ENCODE results near the gene LRTM1.

The LRTM1 gene

DNA sequence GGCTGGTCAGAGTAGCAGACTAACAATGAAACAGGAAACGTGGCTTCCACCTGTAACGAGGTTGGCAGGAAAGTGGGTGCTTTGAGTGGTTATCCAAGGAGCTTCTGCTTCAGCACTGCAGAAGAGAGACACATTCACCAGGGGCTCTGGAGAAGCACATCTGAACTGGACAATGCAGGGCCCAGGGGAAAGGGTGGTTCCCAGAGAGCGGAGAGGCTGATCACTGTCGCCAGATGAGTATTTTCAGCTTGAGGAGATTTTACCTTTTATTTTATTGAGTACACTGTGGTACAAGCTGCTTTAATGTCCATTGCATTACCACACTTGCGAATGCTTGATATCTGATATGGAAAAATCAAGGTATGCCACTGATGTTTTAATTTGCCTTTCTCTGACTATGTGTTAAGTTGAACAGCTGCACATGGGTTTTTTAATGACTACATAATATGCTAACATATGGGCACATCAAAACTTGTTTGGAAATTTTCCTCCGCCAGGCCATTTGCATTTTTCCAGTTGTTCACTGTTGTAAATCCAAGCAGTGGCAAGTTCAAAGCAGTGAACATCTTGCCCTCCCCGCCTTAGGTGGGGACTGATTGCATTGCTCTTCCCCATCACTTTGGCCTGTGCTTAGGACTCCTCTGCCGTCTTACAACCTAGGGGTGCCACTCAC lies 52.1 kb downstream of the LRTM1 start:
- Histone ChIP-seq H3K27me3 (ENCODE audit: insufficient read depth, poor library complexity, severe bottlenecking) (peaks cover 2% of the 10 kb centered on the region), H3K4me3 (replicated peaks; ENCODE audit: insufficient read depth, low read length) (no peak overlapping the region), H3K27ac (replicated peaks) (no peak overlapping the region)
- DNase-seq (ENCODE audit: low read depth in 1 of 2, low spot score in 1 of 2), result no peak
- no peak for TF ChIP-seq SPI1 (IDR thresholded peaks at IDR 0.05; ENCODE audit: borderline replicate concordance, low read depth)
- TF ChIP-seq GABPA (IDR thresholded peaks at IDR 0.05; ENCODE audit: low read depth), result no peak
- TF ChIP-seq POLR2AphosphoS5 (IDR thresholded peaks at IDR 0.05; ENCODE audit: low read depth), result no peak
- TF ChIP-seq, protein P1, sequence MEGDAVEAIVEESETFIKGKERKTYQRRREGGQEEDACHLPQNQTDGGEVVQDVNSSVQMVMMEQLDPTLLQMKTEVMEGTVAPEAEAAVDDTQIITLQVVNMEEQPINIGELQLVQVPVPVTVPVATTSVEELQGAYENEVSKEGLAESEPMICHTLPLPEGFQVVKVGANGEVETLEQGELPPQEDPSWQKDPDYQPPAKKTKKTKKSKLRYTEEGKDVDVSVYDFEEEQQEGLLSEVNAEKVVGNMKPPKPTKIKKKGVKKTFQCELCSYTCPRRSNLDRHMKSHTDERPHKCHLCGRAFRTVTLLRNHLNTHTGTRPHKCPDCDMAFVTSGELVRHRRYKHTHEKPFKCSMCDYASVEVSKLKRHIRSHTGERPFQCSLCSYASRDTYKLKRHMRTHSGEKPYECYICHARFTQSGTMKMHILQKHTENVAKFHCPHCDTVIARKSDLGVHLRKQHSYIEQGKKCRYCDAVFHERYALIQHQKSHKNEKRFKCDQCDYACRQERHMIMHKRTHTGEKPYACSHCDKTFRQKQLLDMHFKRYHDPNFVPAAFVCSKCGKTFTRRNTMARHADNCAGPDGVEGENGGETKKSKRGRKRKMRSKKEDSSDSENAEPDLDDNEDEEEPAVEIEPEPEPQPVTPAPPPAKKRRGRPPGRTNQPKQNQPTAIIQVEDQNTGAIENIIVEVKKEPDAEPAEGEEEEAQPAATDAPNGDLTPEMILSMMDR (IDR thresholded peaks at IDR 0.05; ENCODE audit: insufficient read depth, low read length), result no peak
- TF ChIP-seq, protein P2, sequence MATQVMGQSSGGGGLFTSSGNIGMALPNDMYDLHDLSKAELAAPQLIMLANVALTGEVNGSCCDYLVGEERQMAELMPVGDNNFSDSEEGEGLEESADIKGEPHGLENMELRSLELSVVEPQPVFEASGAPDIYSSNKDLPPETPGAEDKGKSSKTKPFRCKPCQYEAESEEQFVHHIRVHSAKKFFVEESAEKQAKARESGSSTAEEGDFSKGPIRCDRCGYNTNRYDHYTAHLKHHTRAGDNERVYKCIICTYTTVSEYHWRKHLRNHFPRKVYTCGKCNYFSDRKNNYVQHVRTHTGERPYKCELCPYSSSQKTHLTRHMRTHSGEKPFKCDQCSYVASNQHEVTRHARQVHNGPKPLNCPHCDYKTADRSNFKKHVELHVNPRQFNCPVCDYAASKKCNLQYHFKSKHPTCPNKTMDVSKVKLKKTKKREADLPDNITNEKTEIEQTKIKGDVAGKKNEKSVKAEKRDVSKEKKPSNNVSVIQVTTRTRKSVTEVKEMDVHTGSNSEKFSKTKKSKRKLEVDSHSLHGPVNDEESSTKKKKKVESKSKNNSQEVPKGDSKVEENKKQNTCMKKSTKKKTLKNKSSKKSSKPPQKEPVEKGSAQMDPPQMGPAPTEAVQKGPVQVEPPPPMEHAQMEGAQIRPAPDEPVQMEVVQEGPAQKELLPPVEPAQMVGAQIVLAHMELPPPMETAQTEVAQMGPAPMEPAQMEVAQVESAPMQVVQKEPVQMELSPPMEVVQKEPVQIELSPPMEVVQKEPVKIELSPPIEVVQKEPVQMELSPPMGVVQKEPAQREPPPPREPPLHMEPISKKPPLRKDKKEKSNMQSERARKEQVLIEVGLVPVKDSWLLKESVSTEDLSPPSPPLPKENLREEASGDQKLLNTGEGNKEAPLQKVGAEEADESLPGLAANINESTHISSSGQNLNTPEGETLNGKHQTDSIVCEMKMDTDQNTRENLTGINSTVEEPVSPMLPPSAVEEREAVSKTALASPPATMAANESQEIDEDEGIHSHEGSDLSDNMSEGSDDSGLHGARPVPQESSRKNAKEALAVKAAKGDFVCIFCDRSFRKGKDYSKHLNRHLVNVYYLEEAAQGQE (IDR thresholded peaks at IDR 0.05; ENCODE audit: insufficient replicate concordance, low read depth), result no peak

DNA sequence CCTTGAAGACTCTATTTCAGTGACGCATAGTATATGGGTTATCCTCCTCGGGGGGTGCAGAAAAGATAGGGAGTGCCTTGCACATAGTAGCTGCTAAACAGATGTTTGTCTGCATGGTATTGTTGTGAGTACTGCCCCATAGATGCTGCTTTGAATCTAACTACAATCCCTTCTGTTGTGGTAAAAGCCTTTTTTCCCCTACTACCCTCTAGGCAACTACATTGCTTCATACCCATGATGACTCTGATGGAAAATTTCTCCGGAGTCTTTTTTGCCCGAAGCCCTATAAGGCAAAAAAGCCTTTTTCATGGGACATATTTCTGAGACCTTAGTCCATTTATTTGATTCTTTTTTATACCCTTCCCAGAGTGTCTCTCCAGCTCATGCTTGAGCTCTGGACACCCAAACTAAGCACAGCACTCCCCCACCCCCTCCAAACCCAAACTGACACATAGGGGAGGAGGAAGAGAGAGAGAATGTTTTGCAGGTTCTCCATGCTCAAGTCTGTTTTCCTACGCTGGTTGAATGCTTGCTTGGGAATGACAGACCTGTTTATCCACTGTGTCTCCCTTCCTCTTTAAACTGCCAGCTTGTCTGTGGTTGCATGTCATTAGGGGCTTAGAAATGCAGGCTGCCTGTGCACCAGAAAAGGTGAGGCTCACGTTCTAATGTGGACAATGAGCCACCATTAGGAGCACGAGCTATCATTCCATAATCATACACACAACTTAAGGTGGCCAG lies 52.9 kb downstream of the LRTM1 start:
- H3K27ac ChIP-seq (replicated peaks), result no peak overlapping the region
- TF ChIP-seq, protein P1 (IDR thresholded peaks at IDR 0.05; ENCODE audit: insufficient read depth, low read length), result no peak
- TF ChIP-seq GABPA (IDR thresholded peaks at IDR 0.05; ENCODE audit: low read depth) (no peak), POLR2AphosphoS5 (IDR thresholded peaks at IDR 0.05; ENCODE audit: low read depth) (no peak), SPI1 (IDR thresholded peaks at IDR 0.05; ENCODE audit: borderline replicate concordance, low read depth) (no peak)
- no peak overlapping the region for H3K4me3 ChIP-seq (replicated peaks; ENCODE audit: insufficient read depth, low read length)
- DNase-seq (ENCODE audit: low read depth in 1 of 2, low spot score in 1 of 2), result no peak
- H3K27me3 ChIP-seq (ENCODE audit: insufficient read depth, poor library complexity, severe bottlenecking), result peaks cover 2% of the 10 kb centered on the region

DNA sequence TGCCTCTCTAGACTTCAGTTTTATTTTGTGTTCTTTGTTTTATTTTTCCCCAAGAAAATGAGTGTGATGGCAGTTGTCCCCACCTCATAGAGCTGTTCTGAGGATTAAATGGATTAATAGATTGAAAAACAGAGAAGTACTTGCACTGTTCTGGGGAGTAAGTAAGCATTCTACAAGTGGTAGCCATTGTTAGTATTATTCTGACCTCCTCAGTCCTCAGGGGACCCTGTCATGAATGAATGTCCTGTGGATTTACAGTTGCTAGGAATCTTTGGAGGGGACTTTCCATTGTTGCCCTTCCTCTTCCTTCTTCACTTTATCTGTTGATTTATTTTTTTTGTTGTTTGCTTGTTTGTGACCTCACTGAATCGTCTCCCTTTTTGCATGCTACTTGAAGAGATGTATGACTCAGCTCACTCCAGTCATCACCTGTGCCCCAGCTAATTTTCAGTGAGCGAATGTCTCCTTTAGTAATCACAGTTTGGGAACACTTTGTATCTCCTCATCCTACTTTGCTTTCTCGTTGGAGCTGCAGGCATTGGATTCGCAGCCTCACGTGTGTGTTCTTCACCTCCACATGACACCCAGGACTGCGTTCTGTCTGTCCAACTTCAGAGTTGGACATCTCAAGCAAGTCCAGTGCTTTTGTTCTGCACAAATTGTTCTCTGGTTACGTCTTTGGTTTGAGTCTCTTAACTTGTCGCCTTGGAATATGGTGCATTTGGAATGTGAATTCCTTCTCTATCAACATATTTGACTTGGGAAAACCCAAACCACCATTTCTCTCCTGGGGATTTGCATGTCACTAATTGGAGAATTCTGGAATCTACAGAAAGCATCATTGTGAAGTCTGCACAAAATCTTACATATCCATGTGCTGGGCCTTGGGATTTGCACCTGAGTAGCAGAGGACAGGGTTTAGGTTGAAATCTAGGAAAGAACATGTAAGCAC lies 54.5 kb downstream of the LRTM1 start:
- DNase-seq (ENCODE audit: low read depth in 1 of 2, low spot score in 1 of 2), result no peak
- peaks cover 2% of the 10 kb centered on the region for H3K27me3 ChIP-seq (ENCODE audit: insufficient read depth, poor library complexity, severe bottlenecking)
- H3K27ac ChIP-seq (replicated peaks), result no peak overlapping the region
- TF ChIP-seq, protein P1 (IDR thresholded peaks at IDR 0.05; ENCODE audit: insufficient read depth, low read length), result no peak
- no peak for TF ChIP-seq GABPA (IDR thresholded peaks at IDR 0.05; ENCODE audit: low read depth)
- no peak overlapping the region for H3K4me3 ChIP-seq (replicated peaks; ENCODE audit: insufficient read depth, low read length)

DNA sequence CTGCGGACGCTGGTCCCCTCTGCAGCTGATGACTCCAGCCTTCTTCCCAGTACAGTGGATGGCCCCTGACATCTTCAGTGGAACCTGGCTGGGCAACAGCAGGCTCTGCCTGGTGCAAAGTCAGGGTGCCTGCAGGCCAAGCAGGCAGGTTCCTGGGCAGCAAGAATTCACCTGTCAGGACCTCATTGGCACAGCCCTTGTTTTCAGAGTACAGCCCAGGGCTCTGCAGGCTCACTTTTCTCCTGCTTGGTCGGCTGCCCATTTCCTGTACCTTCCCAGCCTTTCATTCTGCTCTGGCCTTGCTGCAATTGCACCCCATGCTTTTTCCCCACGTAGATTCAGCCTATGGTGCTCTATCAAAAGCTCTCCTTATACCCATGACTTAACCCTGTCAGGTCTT lies 56.0 kb downstream of the LRTM1 start:
- Histone ChIP-seq H3K4me3 (replicated peaks; ENCODE audit: insufficient read depth, low read length) (no peak overlapping the region), H3K27ac (replicated peaks) (no peak overlapping the region), H3K27me3 (ENCODE audit: insufficient read depth, poor library complexity, severe bottlenecking) (peaks cover 2% of the 10 kb centered on the region)
- DNase-seq (ENCODE audit: low read depth in 1 of 2, low spot score in 1 of 2), result no peak
- TF ChIP-seq SPI1 (IDR thresholded peaks at IDR 0.05; ENCODE audit: borderline replicate concordance, low read depth) (no peak), GABPA (IDR thresholded peaks at IDR 0.05; ENCODE audit: low read depth) (no peak), POLR2AphosphoS5 (IDR thresholded peaks at IDR 0.05; ENCODE audit: low read depth) (no peak)
- TF ChIP-seq, protein P2 (IDR thresholded peaks at IDR 0.05; ENCODE audit: insufficient replicate concordance, low read depth), result no peak
- TF ChIP-seq, protein P1 (IDR thresholded peaks at IDR 0.05; ENCODE audit: insufficient read depth, low read length), result no peak
